Spleen (tissue), 11 donors: ENCODE results near the gene FKBP15. TPM values are rescaled to one million over a fixed set of nuclear protein-coding genes. Genes with fewer than 3 reads are reported as not detected.
"Not testable (repeated sequence)": the region's sequence is repeated elsewhere in the genome, so short reads cannot be mapped to it uniquely, and the experiment has no call there.

ENCODE experiments used
- DNase-seq: peaks from one replicate; pipeline ENCODE4 v3.0.0-alpha.2; 2020
- H3K27ac ChIP-seq, 8 donors: fragments of 200-600 bp; sonication (generic) in 7 of 8; 1 replicate in 4 of 8; 2 replicates in 4 of 8; pipeline versions ENCODE4 v1.5.0 to v1.8.0; 2016 to 2021; ENCODE audit warnings: inconsistent platforms in 4 of 8, mild to moderate bottlenecking in 4 of 8, moderate library complexity in 1 of 8
- H3K27me3 ChIP-seq, 7 donors: fragments of 200-600 bp; sonication (generic) in 6 of 7; replicated peaks in 1 of 7; 1 replicate in 4 of 7; 2 replicates in 3 of 7; pipeline versions ENCODE4 v1.5.0 to v1.8.0; 2016 to 2021; ENCODE audit warnings: inconsistent platforms in 3 of 7, mild to moderate bottlenecking in 1 of 7
- H3K36me3 ChIP-seq, 6 donors: fragments of 200-600 bp; sonication (generic) in 5 of 6; 1 replicate in 4 of 6; 2 replicates in 2 of 6; pipeline versions ENCODE4 v1.5.0 to v1.8.0; 2016 to 2021; ENCODE audit warnings: inconsistent platforms in 2 of 6
- H3K4me1 ChIP-seq, 6 donors: fragments of 200-600 bp; sonication (generic) in 5 of 6; 1 replicate in 3 of 6; 2 replicates in 3 of 6; pipeline versions ENCODE4 v1.5.0 to v1.8.0; 2016 to 2021; ENCODE audit warnings: inconsistent platforms in 3 of 6
- H3K4me3 ChIP-seq, 8 donors: fragments of 200-600 bp; sonication (generic) in 7 of 8; 1 replicate in 4 of 8; 2 replicates in 4 of 8; pipeline versions ENCODE4 v1.5.0 to v1.8.0; 2016 to 2021; ENCODE audit warnings: inconsistent platforms in 4 of 8, mild to moderate bottlenecking in 4 of 8, moderate library complexity in 2 of 8
- H3K9me3 ChIP-seq, 8 donors: fragments of 200-600 bp; sonication (generic) in 7 of 8; 1 replicate in 4 of 8; 2 replicates in 4 of 8; pipeline versions ENCODE4 v1.5.0 to v1.8.0; 2016 to 2021; ENCODE audit warnings: inconsistent platforms in 4 of 8
- CTCF ChIP-seq, 11 experiments: fragments of 200-600 bp in 7 of 11; fragments of 450-650 bp in 4 of 11; sonication (generic) in 4 of 11; IDR thresholded peaks in 8 of 11; conservative IDR thresholded peaks in 3 of 11; 1 replicate in 7 of 11; 2 replicates in 4 of 11; pipeline versions ENCODE4 v1.4.0 to v1.8.0; 2016 to 2021; ENCODE audit warnings: antibody characterized with exemption in 11 of 11, inconsistent platforms in 4 of 11, mild to moderate bottlenecking in 1 of 11
- POLR2A ChIP-seq, 3 donors: fragments of 450-650 bp; IDR thresholded peaks; one replicate each; pipeline ENCODE4 v1.5.1; 2017; ENCODE audit warnings: antibody characterized with exemption in 3 of 3, mild to moderate bottlenecking in 1 of 3
- POLR2AphosphoS5 ChIP-seq, 3 donors: sonication (generic); formaldehyde crosslinking; IDR thresholded peaks; one replicate each; pipeline ENCODE4 v1.5.1; 2017; ENCODE audit warnings: antibody characterized with exemption in 3 of 3
- WGBS, 5 donors: extraction: QIAGEN DNeasy Blood & Tissue Kit in 3 of 5; methylation state at CpG; one replicate each; pipeline versions ENCODE4 v1.1.5 to v1.1.7; 2013 to 2018; 5-methylcytosine and 5-hydroxymethylcytosine counted together
- intact Hi-C: fragments of 100-400 bp; cut with DNase I; formaldehyde crosslinking; loops from one replicate; pipeline ENCODE4 v1.15.0; 2023; ENCODE audit warnings: low total_unique reads
- polyA plus RNA-seq, 3 donors: library from polyadenylated mRNA; stranded (reverse); fragments of 200-250 nt; gene quantifications; one replicate each; pipeline ENCODE4 v1.2.1, GENCODE V29; 2013
- total RNA-seq, 7 donors: library from RNA; depleted of rRNA in 3 of 7; stranded (reverse); fragments of >200 nt in 3 of 7; fragmentation: NEBNext Ultra II Directional in 4 of 7; extraction: Animal tissue kit (Norgen Biotek cat#: 25700) in 4 of 7; gene quantifications; one replicate each; pipeline versions ENCODE4 v1.1.0 to v1.2.1, GENCODE V29; 2016 to 2021
- donor health status: healthy with polysubstance abuse.
- donor health status: DM: no; HTN: no; CAD: no; lungs with moderate emphysema.
- donor health status: DM: no; HTN: no; CAD: no.
- donor health status: Bipolar disorder and iron deficiency.
- donor health status: healthy.
- donor health status: DM: no; HTN: no; CAD: no.
- donor health status: DM: yes; HTN: yes; CAD: no.

Gene FKBP15
- total and polyA plus RNA-seq, 10 donors = 11.5 to 68.0 (median 57.3) TPM

GRCh38 chr9:113257863-113258262, 36.8 kb upstream of the FKBP15 start:
- Histone ChIP-seq H3K36me3 (peaks cover 0 to 75% (median 26%) of the 10 kb centered on the region in 6 donors), H3K27ac (no peak overlapping the region), H3K27me3 (no peaks in the 10 kb centered on the region), H3K9me3 (no peaks in the 10 kb centered on the region), H3K4me1 (peaks cover 0 to 15% (median 0%) of the 10 kb centered on the region in 6 donors), H3K4me3 (no peak overlapping the region)
- no peak for DNase-seq
- no peak for TF ChIP-seq POLR2AphosphoS5 (IDR thresholded peaks at IDR 0.05)
- TF ChIP-seq POLR2A (IDR thresholded peaks at IDR 0.05) = no peak
- no peak for TF ChIP-seq CTCF (IDR thresholded peaks at IDR 0.05 in 8 of 11, conservative IDR thresholded peaks at IDR 0.05 in 3 of 11)
- intact Hi-C loops = no loop called here
- WGBS, 5 donors = 89 to 96% (median 93%) methylated on average over 3 of the region's 3 CpGs

- Histone ChIP-seq H3K4me3 (no peak overlapping the region), H3K27me3 (no peaks in the 10 kb centered on the region), H3K4me1 (peaks cover 0 to 15% (median 0%) of the 10 kb centered on the region in 6 donors), H3K36me3 (peaks cover 0 to 51% (median 21%) of the 10 kb centered on the region in 6 donors), H3K9me3 (peaks cover 0 to 7% (median 2%) of the 10 kb centered on the region in 8 donors), H3K27ac (peak overlapping the region in 2 of 8 donors; percentile 7 to 8)
- DNase-seq = no peak
- intact Hi-C loops = no loop called here
- 56 to 92% (median 70%) methylated on average over 6 of the region's 6 CpGs for WGBS, 5 donors
- TF ChIP-seq POLR2AphosphoS5 (IDR thresholded peaks at IDR 0.05) = no peak
- no peak for TF ChIP-seq POLR2A (IDR thresholded peaks at IDR 0.05)
- no peak for TF ChIP-seq CTCF (IDR thresholded peaks at IDR 0.05 in 8 of 11, conservative IDR thresholded peaks at IDR 0.05 in 3 of 11)
Measured at GRCh38 chr9:113255438-113255837, 34.4 kb upstream of the FKBP15 start.

DNA sequence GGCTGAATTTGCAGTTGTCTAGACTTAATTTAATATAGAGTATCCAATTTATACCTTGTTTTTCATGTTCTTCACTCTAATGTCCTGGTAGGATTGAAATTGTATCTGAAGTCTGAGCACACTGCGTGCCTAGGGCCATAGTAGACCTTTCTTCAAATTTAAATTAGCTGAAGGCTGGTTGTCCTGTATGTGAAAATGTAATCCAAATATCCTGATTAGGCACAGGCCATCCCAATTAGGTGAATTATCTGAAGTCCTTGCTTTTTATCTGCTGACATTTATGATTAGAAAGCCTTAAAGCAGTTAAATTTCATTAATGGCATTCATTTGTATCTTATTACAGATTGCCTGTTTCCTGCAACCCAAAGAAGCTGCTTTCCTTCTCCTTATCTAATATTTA, 33.9 kb upstream of the FKBP15 start:
- Histone ChIP-seq H3K4me1 (peaks cover 0 to 15% (median 0%) of the 10 kb centered on the region in 6 donors), H3K4me3 (no peak overlapping the region), H3K27ac (peak overlapping the region in 2 of 8 donors; percentile 7 to 8), H3K36me3 (peaks cover 0 to 47% (median 17%) of the 10 kb centered on the region in 6 donors), H3K9me3 (peaks cover 0 to 7% (median 2%) of the 10 kb centered on the region in 8 donors), H3K27me3 (no peaks in the 10 kb centered on the region)
- no peak for TF ChIP-seq POLR2AphosphoS5 (IDR thresholded peaks at IDR 0.05)
- no peak for TF ChIP-seq POLR2A (IDR thresholded peaks at IDR 0.05)
- TF ChIP-seq CTCF (IDR thresholded peaks at IDR 0.05 in 8 of 11, conservative IDR thresholded peaks at IDR 0.05 in 3 of 11) = no peak
- no peak for DNase-seq
- intact Hi-C loops = no loop called here
- 94 to 98% (median 96%) methylated on average over 1 of the region's 1 CpG for WGBS, 5 donors

DNA sequence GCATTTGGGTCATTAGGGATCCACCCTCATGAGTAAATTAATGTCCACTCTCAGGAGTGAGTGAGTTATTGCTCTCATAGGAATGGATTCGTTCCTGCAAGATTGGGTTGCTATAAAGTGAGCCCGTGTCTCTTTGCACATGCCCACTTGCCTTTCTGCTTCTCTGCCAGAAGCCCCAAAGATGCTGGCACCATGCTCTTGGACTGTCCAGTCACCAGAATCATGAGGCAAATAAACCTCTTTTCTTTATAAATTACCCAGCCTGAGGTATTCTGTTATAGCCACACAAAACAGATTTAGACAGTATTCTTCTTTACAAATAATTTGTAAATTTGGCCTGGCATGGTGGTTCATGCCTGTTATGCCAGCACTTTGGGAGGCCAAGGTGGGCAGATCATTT, 29.7 kb upstream of the FKBP15 start:
- WGBS, 5 donors = 96 to 100% (median 98%) methylated on average over 2 of the region's 2 CpGs
- Histone ChIP-seq H3K9me3 (peaks cover 0 to 8% (median 2%) of the 10 kb centered on the region in 8 donors), H3K36me3 (peaks cover 0 to 5% (median 0%) of the 10 kb centered on the region in 6 donors), H3K27ac (no peak overlapping the region), H3K4me1 (peaks cover 0 to 12% (median 0%) of the 10 kb centered on the region in 6 donors), H3K4me3 (no peak overlapping the region), H3K27me3 (no peaks in the 10 kb centered on the region)
- intact Hi-C loops = no loop called here
- no peak for TF ChIP-seq POLR2AphosphoS5 (IDR thresholded peaks at IDR 0.05)
- TF ChIP-seq CTCF (IDR thresholded peaks at IDR 0.05 in 8 of 11, conservative IDR thresholded peaks at IDR 0.05 in 3 of 11) = no peak
- no peak for TF ChIP-seq POLR2A (IDR thresholded peaks at IDR 0.05)
- no peak for DNase-seq

GRCh38 chr9:113249661-113250060, 28.6 kb upstream of the FKBP15 start:
- H3K36me3 ChIP-seq, H3K27ac ChIP-seq, H3K9me3 ChIP-seq, H3K4me3 ChIP-seq, H3K27me3 ChIP-seq, DNase-seq, intact Hi-C loops, H3K4me1 ChIP-seq: not testable (repeated sequence)
- WGBS, 5 donors = 98 to 100% (median 99%) methylated on average over 2 of the region's 2 CpGs
